WI38 (cell line): ENCODE data around the gene TXLNA.

Experiments
- H3K4me3 ChIP-seq: 2 replicates; pipeline ENCODE4 v1.5.1; 2011; ENCODE audit warnings: low read depth, mild to moderate bottlenecking, control low read depth, low read length
- TF ChIP-seq, protein P1 (sequence below): IDR thresholded peaks from 2 replicates; pipeline ENCODE4 v1.5.1; 2012; ENCODE audit warnings: low read depth, mild to moderate bottlenecking, control low read depth, low read length

The TXLNA gene

DNA sequence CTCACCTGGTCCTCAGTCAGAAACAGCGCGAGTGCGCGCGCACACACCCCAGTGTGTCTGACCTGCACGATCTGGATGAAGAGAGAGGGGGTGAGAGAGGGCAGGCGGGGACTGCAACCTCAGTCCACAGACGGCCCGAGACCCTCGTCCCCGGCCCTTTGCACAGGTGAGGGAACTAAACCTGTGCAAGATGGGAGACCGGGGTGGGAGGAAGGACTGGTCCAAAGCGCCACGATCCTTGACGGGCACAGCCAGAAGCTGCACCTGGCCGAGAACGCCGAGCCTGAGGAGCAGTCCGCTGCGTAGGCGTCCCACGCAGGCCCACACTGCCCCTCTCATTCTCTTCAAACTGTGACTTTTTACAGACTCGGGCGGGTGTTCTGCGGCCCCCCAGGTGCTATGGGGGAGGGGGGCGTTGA, 25.5 kb downstream of the TXLNA start:
- peak overlapping the region; percentile 77 for H3K4me3 ChIP-seq
- TF ChIP-seq, protein P1, sequence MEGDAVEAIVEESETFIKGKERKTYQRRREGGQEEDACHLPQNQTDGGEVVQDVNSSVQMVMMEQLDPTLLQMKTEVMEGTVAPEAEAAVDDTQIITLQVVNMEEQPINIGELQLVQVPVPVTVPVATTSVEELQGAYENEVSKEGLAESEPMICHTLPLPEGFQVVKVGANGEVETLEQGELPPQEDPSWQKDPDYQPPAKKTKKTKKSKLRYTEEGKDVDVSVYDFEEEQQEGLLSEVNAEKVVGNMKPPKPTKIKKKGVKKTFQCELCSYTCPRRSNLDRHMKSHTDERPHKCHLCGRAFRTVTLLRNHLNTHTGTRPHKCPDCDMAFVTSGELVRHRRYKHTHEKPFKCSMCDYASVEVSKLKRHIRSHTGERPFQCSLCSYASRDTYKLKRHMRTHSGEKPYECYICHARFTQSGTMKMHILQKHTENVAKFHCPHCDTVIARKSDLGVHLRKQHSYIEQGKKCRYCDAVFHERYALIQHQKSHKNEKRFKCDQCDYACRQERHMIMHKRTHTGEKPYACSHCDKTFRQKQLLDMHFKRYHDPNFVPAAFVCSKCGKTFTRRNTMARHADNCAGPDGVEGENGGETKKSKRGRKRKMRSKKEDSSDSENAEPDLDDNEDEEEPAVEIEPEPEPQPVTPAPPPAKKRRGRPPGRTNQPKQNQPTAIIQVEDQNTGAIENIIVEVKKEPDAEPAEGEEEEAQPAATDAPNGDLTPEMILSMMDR = no peak

DNA sequence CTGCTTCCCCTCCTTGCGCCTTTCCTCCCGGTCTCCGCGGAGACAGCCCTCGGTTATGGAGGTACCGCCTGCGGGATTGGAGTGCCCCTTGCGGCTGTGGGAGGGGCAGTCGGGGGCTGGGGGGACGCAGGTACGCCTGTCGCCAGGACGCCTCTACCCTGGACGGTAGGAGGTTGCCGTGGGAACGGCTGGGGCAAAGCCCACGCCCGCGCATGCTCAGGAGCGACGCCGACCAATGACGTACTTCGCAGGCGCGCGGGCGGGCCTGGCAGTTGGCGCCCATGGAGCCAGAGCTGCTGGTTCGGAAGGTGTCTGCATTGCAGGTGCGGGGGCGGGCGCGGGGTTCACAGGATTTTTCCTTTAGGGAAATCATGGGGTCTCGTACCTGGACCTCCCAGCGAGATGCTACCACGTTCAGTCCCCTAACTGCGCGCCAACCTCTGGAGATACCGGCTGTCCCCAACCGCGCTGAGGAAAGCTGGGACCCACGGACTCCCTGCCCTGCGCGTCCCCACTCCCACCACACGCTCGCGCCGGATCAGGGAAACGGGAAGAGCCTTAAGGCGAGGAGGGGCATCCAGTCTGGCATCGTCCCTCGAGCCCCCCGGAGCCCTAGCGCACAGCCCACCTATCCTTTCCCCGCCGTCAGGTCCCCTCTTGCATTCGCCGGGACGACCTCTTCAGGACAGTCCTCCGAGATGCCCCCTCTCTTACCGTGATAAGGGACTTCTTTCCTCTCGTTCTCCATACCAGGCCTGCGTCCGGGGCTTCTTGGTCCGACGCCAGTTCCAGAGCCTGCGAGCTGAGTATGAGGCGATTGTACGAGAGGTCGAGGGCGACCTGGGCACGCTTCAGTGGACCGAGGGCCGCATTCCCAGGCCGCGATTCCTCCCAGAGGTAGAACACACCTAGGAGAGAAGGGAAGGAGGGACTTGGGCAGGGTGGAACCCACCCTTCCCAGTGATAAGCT, 26.2 kb downstream of the TXLNA start, which contains the start of gene IQCC:
Gene IQCC (plus strand): TSS at position 271 of the 970 bp plus-strand sequence. CDS start 11 bp downstream, at position 282.
- TF ChIP-seq, protein P1 = no peak
- peak within 1 kb of the TSS; percentile 77 for H3K4me3 ChIP-seq

DNA sequence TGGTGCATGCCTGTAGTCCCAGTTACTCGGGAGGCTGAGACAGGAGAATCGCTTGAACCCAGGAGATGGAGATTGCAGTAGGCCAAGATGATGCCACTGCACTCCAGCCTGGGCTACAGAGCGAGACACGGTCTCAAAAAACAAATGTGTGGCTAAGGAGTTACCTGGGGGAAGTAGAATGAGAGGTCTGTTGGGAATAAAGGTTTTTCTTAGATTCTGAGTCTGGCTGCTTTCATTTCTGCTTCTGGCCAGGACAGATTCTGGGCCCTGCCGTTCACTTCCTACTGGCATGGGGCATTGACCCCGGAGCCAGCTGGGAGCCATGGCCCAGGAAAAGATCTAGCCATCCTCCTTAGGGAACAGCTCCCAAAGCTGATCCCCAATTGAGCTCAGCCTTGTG, 29.0 kb downstream of the TXLNA start:
- H3K4me3 ChIP-seq = no peak overlapping the region
- TF ChIP-seq, protein P1 = no peak

DNA sequence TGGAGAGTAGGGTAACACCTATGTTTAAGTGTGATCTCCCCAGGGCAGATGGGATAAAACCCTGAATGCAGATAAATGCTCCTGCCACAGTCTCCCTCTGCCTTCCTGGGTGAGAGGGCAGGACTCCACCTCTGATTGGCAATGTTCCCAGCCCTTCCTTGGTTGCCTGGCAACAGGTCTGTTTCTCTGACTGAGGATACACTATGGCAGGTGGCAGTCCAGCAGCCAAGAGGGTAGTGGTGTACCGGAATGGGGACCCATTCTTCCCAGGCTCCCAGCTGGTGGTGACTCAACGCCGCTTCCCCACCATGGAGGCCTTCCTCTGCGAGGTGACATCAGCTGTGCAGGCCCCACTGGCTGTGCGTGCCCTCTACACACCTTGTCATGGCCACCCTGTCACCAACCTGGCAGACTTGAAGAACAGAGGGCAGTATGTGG, 29.4 kb downstream of the TXLNA start, which contains the start of gene DCDC2B:
Gene DCDC2B (plus strand): TSS at position 199 of the 438 bp plus-strand sequence. CDS start 5 bp downstream, at position 204.
- H3K4me3 ChIP-seq = no peak within 1 kb of the TSS
- TF ChIP-seq, protein P1 = no peak

DNA sequence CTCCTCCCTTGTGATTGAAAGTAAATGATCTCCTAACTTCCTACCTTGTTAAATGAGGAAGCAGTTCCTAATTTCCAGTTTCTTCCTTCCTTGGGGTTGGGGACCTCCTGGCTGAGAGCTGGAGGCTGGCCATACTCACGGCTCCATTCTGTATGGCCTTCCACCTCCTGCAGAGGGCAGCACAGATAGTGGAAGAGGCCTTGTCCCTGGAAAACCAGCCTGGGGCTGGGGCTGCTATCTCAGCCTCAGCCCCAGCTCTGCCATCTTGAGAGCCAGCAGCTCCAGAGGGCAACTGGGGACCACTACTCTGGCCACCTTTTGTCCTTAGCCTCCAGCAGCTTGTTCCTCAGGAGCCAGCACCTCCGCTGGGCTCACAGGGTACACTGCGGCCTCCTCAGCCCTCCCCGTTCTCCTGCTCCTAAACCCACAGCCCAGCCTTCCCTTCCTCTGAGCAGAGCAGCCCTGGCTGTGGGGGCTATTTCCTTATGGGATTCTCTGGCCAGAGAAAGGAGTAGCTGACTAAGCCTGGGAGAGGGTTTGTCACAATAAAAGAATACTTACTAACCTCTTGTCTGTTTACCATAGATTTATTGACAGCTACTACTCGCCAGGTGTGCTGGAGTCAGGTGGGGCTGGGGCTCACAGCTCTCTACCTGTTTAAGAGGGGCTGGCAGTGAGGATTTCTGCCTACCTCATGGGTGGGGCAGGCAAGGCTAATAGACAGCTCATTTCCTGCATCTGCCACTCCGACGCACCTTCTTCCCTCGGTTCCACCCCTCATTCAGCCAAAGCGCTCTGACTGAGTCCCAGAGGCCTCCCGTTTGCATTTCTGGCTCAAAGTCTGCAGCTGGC, 36.4 kb downstream of the TXLNA start:
- no peak overlapping the region for H3K4me3 ChIP-seq
- TF ChIP-seq, protein P1 = peak; percentile 90

DNA sequence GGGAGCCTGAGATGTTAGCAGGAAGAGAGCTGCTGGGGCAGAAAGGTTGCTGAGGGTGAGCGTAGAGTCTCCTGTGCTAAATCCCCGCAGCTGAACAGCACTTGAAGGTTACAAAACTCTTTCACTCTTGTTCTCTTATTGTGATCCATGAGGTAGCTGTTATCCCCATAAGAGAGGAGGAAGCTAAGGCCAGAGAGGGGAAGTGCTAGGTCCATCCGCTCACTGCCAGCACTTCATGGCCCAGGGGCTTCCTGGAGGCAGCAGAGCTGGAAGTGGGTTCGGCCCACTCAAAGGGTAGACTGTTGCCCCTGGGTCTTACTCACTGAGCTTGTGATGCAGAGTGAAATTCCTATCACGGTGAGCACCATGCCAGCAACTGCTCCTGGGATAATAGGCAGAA, 37.1 kb downstream of the TXLNA start:
- H3K4me3 ChIP-seq = no peak overlapping the region
- TF ChIP-seq, protein P1 = no peak
